ENCODE results near the gene MSI2. TPM values are rescaled to one million over a fixed set of nuclear protein-coding genes. Genes with fewer than 3 reads are reported as not detected.

The MSI2 gene
- total and polyA plus RNA-seq, 2 donors (not counting 3 experiments of a cell fraction or from before 2014, with no cell fraction given), result 20.9 to 59.3 TPM

GRCh38 chr17:57290981-57291380, 34.7 kb downstream of the MSI2 start:
- H3K9me3 ChIP-seq (replicated peaks; ENCODE audit: control insufficient read depth, insufficient read depth, low read length), result no peaks in the 10 kb centered on the region
- intact Hi-C loops (cut with micrococcal nuclease), result no loop called here
- ChIA-PET POLR2A (no interaction called here), CTCF (no interaction called here)
- no peak overlapping the region for H3K4me3 ChIP-seq (replicated peaks in 1 of 3; ENCODE audit: insufficient read depth in 1 of 3, low read depth in 1 of 3, low read length in 3 of 3)
- dilution Hi-C loops (cut with MboI; ENCODE audit: extremely low pct_ligation_motif_present, low sequenced_read_pairs), result no loop called here
- no peaks in the 10 kb centered on the region for H4K20me1 ChIP-seq (replicated peaks; ENCODE audit: control insufficient read depth, extremely low read depth, insufficient read depth, low read length)
- H3K9me1 ChIP-seq (replicated peaks; ENCODE audit: control insufficient read depth, extremely low read depth, insufficient read depth, low read length), result no peaks in the 10 kb centered on the region
- no peaks in the 10 kb centered on the region for H3K27me3 ChIP-seq (ENCODE audit: control insufficient read depth in 2 of 2, insufficient read depth in 2 of 2, low read length in 2 of 2)
- FAIRE-seq (no peak), DNase-seq (ENCODE audit: low read depth, low spot score) (no peak)
- no peak for TF ChIP-seq POLR2A (IDR thresholded peaks at IDR 0.05; ENCODE audit: low read depth, low read length)
- TF ChIP-seq, protein P1, sequence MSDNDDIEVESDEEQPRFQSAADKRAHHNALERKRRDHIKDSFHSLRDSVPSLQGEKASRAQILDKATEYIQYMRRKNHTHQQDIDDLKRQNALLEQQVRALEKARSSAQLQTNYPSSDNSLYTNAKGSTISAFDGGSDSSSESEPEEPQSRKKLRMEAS (IDR thresholded peaks at IDR 0.05; ENCODE audit: insufficient read depth, insufficient read length), result no peak
- TF ChIP-seq POLR2AphosphoS5 (IDR thresholded peaks at IDR 0.05; ENCODE audit: insufficient read depth, low read depth, low read length), result no peak
- TF ChIP-seq, protein P2, sequence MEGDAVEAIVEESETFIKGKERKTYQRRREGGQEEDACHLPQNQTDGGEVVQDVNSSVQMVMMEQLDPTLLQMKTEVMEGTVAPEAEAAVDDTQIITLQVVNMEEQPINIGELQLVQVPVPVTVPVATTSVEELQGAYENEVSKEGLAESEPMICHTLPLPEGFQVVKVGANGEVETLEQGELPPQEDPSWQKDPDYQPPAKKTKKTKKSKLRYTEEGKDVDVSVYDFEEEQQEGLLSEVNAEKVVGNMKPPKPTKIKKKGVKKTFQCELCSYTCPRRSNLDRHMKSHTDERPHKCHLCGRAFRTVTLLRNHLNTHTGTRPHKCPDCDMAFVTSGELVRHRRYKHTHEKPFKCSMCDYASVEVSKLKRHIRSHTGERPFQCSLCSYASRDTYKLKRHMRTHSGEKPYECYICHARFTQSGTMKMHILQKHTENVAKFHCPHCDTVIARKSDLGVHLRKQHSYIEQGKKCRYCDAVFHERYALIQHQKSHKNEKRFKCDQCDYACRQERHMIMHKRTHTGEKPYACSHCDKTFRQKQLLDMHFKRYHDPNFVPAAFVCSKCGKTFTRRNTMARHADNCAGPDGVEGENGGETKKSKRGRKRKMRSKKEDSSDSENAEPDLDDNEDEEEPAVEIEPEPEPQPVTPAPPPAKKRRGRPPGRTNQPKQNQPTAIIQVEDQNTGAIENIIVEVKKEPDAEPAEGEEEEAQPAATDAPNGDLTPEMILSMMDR (IDR thresholded peaks at IDR 0.05; ENCODE audit: extremely low read depth in 1 of 2, insufficient read depth in 1 of 2, low read depth in 1 of 2, low read length in 2 of 2), result no peak
- TF ChIP-seq JUN (IDR thresholded peaks at IDR 0.05; ENCODE audit: borderline replicate concordance, insufficient read depth, insufficient read length, low read depth), result no peak
- no peak for TF ChIP-seq EZH2 (IDR thresholded peaks at IDR 0.05; ENCODE audit: borderline replicate concordance, low read depth, low read length, severe bottlenecking)
- no peak for TF ChIP-seq GATA2 (IDR thresholded peaks at IDR 0.05; ENCODE audit: insufficient read depth, insufficient read length, low read depth, low read length)
- TF ChIP-seq MYC (IDR thresholded peaks at IDR 0.05; ENCODE audit: low read depth, low read length), result no peak
- peaks cover 15% of the 10 kb centered on the region for H3K4me1 ChIP-seq (ENCODE audit: control insufficient read depth, extremely low read depth, insufficient read depth, low read length)
- no peak overlapping the region for H3K4me2 ChIP-seq (ENCODE audit: insufficient read depth, low read length)
- no peak overlapping the region for H2AFZ ChIP-seq (ENCODE audit: low read depth, low read length)
- no peaks in the 10 kb centered on the region for H3K79me2 ChIP-seq (ENCODE audit: control insufficient read depth, insufficient read depth, low read length)
- no peak overlapping the region for H3K27ac ChIP-seq (ENCODE audit: insufficient read depth, low read depth, low read length)
- BruUV-seq (replicated peaks), result no TSS peak
- no peak overlapping the region for H3K9ac ChIP-seq (replicated peaks; ENCODE audit: extremely low read depth, insufficient read depth, low read length)
- H3K36me3 ChIP-seq (ENCODE audit: control insufficient read depth in 2 of 2, extremely low read depth in 1 of 2, insufficient read depth in 2 of 2, low read length in 2 of 2), result no peaks in the 10 kb centered on the region

Data from endothelial cell of umbilical vein (primary cell).